Activated naive CD8-positive, alpha-beta T cell (primary cell): ENCODE data around the gene KLK13.

Experiments
- H3K27ac Mint-ChIP-seq: one replicate; pipeline ENCODE4 v1.8.0; 2021; ENCODE audit warnings: mixed read lengths
- H3K27me3 Mint-ChIP-seq: one replicate; pipeline ENCODE4 v1.8.0; 2021; ENCODE audit warnings: mixed read lengths
- H3K36me3 Mint-ChIP-seq: one replicate; pipeline ENCODE4 v1.8.0; 2021; ENCODE audit warnings: mixed read lengths
- H3K4me1 Mint-ChIP-seq: one replicate; pipeline ENCODE4 v1.8.0; 2021; ENCODE audit warnings: low read depth, mixed read lengths
- H3K4me3 Mint-ChIP-seq: one replicate; pipeline ENCODE4 v1.8.0; 2021; ENCODE audit warnings: mild to moderate bottlenecking, mixed read lengths
- H3K9me3 Mint-ChIP-seq: one replicate; pipeline ENCODE4 v1.8.0; 2021; ENCODE audit warnings: low read depth, mixed read lengths

KLK13 gene

GRCh38 chr19:51009061-51009891, 55.6 kb downstream of the KLK13 start:
- Mint-ChIP-seq H3K9me3 (no peaks in the 10 kb centered on the region), H3K4me3 (no peak overlapping the region), H3K27ac (no peak overlapping the region), H3K36me3 (no peaks in the 10 kb centered on the region), H3K4me1 (no peaks in the 10 kb centered on the region), H3K27me3 (peaks cover 27% of the 10 kb centered on the region)

DNA sequence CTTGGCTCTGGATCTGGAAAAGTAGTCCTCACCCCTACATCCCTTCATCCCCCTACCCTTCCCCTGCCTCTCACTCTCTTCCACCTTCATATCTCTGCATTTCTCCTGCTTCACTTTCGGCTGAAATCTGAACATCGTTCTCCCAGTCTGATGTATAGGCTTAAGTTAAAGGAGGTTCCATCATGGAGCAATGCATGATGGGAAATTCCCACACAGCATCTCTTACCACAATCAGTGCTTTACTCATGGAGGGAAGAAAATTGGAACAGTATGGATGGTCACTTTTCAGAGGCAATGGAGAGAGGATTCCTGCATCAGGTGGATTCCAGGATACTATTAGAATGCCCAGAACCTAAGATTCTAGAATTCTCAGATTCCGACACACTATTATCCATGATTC, 57.4 kb downstream of the KLK13 start:
- no peak overlapping the region for H3K27ac Mint-ChIP-seq
- no peaks in the 10 kb centered on the region for H3K36me3 Mint-ChIP-seq
- no peak overlapping the region for H3K4me3 Mint-ChIP-seq
- H3K27me3 Mint-ChIP-seq, result peaks cover 21% of the 10 kb centered on the region
- H3K4me1 Mint-ChIP-seq, result no peaks in the 10 kb centered on the region
- no peaks in the 10 kb centered on the region for H3K9me3 Mint-ChIP-seq

- Mint-ChIP-seq H3K9me3 (no peaks in the 10 kb centered on the region), H3K36me3 (no peaks in the 10 kb centered on the region), H3K4me3 (no peak overlapping the region), H3K27ac (no peak overlapping the region), H3K27me3 (peaks cover 25% of the 10 kb centered on the region), H3K4me1 (no peaks in the 10 kb centered on the region)
These were observed 58.5 kb downstream of the KLK13 start for GRCh38 chr19:51006406-51006805.
